ENCODE measurements around the gene ZNF43. TPM values are rescaled to one million over a fixed set of nuclear protein-coding genes. Genes with fewer than 3 reads are reported as not detected.
"Not testable (repeated sequence)": the region's sequence is repeated elsewhere in the genome, so short reads cannot be mapped to it uniquely, and the experiment has no call there.

Gene ZNF43
- total and polyA plus RNA-seq, 5 donors: 4.0 to 8.8 (median 7.7) TPM

DNA sequence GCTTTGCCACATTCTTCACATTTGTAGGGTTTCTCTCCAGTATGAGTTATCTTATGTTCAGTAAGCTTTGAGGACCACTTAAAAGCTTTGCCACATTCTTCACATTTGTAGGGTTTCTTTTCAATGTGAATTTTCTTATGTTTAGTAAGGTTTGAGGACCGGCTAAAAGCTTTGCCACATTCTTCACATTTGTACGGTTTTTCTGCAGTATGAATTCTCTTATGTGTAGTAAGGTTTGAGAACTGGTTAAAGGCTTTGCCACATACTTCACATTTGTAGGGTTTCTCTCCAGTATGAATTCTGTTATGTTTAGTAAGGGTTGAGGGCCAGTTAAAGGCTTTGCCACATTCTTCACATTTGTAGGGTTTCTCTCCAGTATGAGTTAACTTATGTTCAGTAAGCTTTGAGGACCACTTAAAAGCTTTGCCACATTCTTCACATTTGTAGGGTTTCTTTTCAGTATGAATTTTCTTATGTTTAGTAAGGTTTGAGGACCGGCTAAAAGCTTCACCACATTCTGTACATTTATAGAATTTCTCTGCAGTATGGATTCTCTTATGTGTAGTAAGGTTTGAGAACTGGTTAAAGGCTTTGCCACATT lies 27.5 kb downstream of the ZNF43 start:
- H3K9me3 ChIP-seq (ENCODE audit: control insufficient read depth, low read length); H3K27me3 ChIP-seq (ENCODE audit: control insufficient read depth, insufficient read depth); H3K27ac ChIP-seq (ENCODE audit: low read length); H3K4me1 ChIP-seq (ENCODE audit: control insufficient read depth, insufficient read depth, low read length); DNase-seq; intact Hi-C loops (cut with DNase I); H3K4me3 ChIP-seq (ENCODE audit: low read length); ATAC-seq: not testable (repeated sequence)
- 98% methylated on average over 3 of the region's 3 CpGs for WGBS

DNA sequence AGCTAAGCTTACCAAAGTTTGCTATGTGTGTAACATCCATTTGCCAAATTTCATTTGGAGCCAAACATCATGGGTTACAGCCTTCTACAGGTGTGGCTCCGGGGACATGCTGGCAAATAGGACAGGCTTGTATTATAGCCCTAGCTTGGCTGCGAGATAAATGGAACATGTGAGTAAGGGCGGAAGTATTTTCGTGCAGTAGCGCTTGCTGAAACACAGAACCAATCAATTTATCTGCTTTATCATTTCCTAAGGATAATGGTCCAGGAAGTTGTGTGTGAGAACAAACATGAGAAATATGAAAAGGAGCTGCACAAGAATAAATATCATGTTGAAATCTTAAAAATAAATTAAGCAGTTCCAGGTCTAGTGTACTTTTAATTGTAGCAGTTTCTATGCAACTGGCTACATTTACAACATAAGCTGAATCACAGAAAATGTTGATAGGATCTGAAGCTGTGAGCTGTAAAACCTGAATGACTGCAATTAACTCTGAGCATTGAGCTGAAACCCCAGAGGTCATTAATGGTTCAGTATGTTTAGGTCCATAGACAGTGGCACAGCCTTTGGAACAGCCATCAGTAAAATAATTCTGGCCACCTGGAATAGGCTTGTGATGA lies 46.4 kb downstream of the ZNF43 start:
- no peaks in the 10 kb centered on the region for H3K9me3 ChIP-seq (ENCODE audit: control insufficient read depth, low read length)
- 76% methylated on average over 5 of the region's 5 CpGs for WGBS

DNA sequence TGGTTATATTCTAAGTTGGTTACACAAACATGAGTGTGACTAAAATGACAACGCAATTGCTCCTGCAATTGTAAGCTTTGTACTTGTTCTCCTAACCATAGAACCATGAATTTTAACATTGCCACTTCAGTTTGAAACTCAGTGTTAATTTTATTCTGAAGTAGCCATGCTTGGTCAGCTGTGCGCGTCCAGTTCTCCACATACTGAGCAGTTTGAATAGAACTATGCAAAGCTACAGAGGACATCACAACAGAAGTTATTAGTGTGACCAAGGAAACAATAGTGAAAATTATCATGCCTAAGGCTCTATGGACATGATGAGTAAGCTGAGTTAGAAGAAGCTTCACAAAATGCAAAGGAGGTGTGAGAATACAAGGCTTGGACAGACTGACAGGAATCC lies 49.0 kb downstream of the ZNF43 start:
- H3K4me1 ChIP-seq (ENCODE audit: control insufficient read depth, insufficient read depth, low read length): no peaks in the 10 kb centered on the region
- ATAC-seq (no peak), DNase-seq (no peak)
- no peaks in the 10 kb centered on the region for H3K9me3 ChIP-seq (ENCODE audit: control insufficient read depth, low read length)
- 95% methylated on average over 3 of the region's 3 CpGs for WGBS
- no peak overlapping the region for H3K27ac ChIP-seq (ENCODE audit: low read length)
- no peak overlapping the region for H3K4me3 ChIP-seq (ENCODE audit: low read length)
- no peaks in the 10 kb centered on the region for H3K27me3 ChIP-seq (ENCODE audit: control insufficient read depth, insufficient read depth)
- intact Hi-C loops (cut with DNase I): no loop called here

More for the DNA sequence above, 46.4 kb downstream of the ZNF43 start:
- no peak for ATAC-seq
- H3K27me3 ChIP-seq (ENCODE audit: control insufficient read depth, insufficient read depth): no peaks in the 10 kb centered on the region
- no peak for DNase-seq
- intact Hi-C loops (cut with DNase I): no loop called here
- no peak overlapping the region for H3K4me3 ChIP-seq (ENCODE audit: low read length)
- H3K27ac ChIP-seq (ENCODE audit: low read length): no peak overlapping the region
- H3K4me1 ChIP-seq (ENCODE audit: control insufficient read depth, insufficient read depth, low read length): no peaks in the 10 kb centered on the region

DNA sequence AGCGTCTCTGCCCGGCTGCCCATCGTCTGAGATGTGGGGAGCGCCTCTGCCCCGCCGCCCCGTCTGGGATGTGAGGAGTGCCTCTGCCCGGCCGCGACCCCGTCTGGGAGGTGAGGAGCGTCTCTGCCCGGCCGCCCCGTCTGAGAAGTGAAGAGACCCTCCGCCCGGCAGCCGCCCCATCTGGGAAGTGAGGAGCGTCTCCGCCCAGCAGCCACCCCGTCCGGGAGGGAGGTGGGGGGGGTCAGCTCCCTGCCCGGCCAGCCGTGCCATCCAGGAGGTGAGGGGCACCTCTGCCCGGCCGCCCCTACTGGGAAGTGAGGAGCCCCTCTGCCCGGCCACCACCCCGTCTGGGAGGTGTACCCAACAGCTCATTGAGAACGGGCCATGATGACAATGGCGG lies 60.2 kb downstream of the ZNF43 start:
- ATAC-seq; H3K4me1 ChIP-seq (ENCODE audit: control insufficient read depth, insufficient read depth, low read length); H3K27ac ChIP-seq (ENCODE audit: low read length); H3K27me3 ChIP-seq (ENCODE audit: control insufficient read depth, insufficient read depth); intact Hi-C loops (cut with DNase I); H3K4me3 ChIP-seq (ENCODE audit: low read length); DNase-seq; H3K9me3 ChIP-seq (ENCODE audit: control insufficient read depth, low read length): not testable (repeated sequence)
- WGBS: 89% methylated on average over 21 of the region's 30 CpGs

DNA sequence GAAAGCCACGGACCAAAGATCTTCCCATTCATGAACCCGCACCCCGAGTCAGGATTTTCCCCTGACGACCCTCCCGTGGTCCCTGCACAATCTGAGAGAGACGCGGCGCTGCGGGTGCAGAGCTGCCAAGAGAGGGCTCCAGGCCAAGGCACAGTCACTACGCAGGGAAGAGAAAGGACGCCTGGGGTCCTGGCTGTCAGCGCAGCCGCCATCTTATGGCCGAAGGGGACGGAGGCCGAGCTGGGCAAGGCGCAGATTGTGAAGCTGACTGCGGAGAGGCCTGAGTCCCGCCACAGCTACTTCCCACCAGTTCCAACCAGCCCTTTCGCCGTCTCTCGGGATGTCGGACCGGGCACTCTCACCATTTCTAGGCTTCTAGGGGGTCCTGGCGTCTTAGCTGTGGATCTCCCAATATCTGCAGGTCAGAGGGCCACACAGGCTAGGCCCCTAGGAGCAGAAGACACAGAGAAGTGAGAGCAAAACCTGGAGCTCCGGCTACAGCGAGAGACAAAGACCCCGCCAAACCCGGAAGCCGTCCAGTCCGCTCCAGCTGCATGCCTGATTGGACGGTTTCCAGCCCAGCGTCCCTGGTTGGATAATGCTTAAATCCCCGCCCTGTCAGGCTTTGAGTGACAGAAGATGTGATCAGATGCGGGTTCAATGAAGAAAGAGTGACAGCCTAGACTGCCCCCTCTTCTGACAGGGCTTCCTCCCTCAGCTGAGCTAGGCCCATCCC lies 68.7 kb downstream of the ZNF43 start, which contains the start of gene ZNF100:
TSS of gene ZNF100 (minus strand) at position 515 of the 736 bp plus-strand sequence. CDS start at position 365, 150 bp downstream.
- ATAC-seq (peak; percentile 99), DNase-seq (peak; percentile 96 to 98 (median 97))
- intact Hi-C loops (cut with DNase I): no loop called here
- under 1% methylated on average over 35 of the region's 35 CpGs for WGBS
- Histone ChIP-seq H3K4me3 (ENCODE audit: low read length) (peak within 1 kb of the TSS; percentile 88), H3K27me3 (ENCODE audit: control insufficient read depth, insufficient read depth) (no peaks in the 10 kb centered on the region), H3K4me1 (ENCODE audit: control insufficient read depth, insufficient read depth, low read length) (no peaks in the 10 kb centered on the region), H3K27ac (ENCODE audit: low read length) (peak within 1 kb of the TSS; percentile 96), H3K9me3 (ENCODE audit: control insufficient read depth, low read length) (no peaks in the 10 kb centered on the region)

DNA sequence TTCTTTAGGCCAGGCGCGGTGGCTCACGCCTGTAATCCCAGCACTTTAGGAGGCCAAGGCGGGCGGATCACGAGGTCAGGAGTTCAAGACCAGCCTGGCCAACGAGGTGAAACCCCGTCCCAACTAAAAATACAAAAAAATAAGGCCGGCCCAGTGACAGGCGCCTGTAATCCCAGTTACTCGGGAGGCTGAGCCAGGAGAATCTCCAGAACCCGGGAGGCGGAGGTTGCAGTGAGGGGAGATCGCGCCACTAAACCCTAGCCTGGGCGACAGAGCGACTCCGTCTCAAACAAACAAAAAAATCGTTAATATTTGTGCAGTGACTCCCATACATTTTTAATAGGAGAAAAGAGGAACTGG lies 69.3 kb downstream of the ZNF43 start:
- DNase-seq; H3K9me3 ChIP-seq (ENCODE audit: control insufficient read depth, low read length); H3K27me3 ChIP-seq (ENCODE audit: control insufficient read depth, insufficient read depth); H3K27ac ChIP-seq (ENCODE audit: low read length); intact Hi-C loops (cut with DNase I); H3K4me1 ChIP-seq (ENCODE audit: control insufficient read depth, insufficient read depth, low read length): not testable (repeated sequence)
- 1% methylated on average over 19 of the region's 19 CpGs for WGBS
- ATAC-seq: peak; percentile 15 to 17
- peak overlapping the region; percentile 88 for H3K4me3 ChIP-seq (ENCODE audit: low read length)

DNA sequence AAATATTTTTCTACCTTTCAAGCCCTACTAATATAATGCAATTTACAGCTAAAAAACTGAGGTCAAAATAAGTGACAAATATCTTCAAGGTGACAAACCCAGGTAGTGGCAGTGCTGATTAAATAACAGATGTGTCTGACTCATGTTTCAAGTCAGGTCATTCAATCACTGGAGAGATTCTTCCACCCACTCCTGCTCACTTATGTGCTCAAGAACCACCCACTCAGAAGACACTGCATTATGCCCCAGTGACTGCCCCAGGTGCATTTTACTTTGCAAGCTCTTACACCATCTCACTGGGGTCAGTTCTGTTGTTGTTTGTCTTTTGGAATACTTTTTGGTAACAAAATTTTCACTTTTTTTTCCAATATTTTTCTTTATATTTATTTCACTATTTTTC lies 70.8 kb downstream of the ZNF43 start:
- intact Hi-C loops (cut with DNase I): no loop called here
- H3K4me1 ChIP-seq (ENCODE audit: control insufficient read depth, insufficient read depth, low read length): no peaks in the 10 kb centered on the region
- no peak for ATAC-seq

DNA sequence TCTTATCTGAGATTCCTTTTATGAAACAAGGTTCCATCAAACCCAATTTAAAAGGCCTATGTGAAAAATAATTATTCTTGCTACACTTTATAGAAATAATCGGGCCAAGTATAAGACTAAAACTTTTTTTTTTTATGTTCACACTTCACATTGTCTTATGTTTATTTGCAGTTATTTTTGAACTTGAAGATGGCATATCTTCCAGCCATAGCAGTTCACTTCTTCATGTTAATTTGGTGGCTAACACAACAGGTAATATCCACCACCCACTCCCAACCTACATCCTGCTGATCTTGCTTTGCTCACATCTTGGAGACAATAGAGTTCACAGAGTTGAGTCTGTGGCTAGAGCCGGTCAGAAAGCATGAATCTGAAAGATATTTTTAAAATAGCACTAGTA lies 74.4 kb downstream of the ZNF43 start:
- H3K27ac ChIP-seq (ENCODE audit: low read length); ATAC-seq; intact Hi-C loops (cut with DNase I); H3K4me1 ChIP-seq (ENCODE audit: control insufficient read depth, insufficient read depth, low read length); H3K9me3 ChIP-seq (ENCODE audit: control insufficient read depth, low read length); H3K27me3 ChIP-seq (ENCODE audit: control insufficient read depth, insufficient read depth); DNase-seq; H3K4me3 ChIP-seq (ENCODE audit: low read length): not testable (repeated sequence)
- 69% methylated on average over 2 of the region's 2 CpGs for WGBS

More for the DNA sequence above, 70.8 kb downstream of the ZNF43 start:
- no peak for DNase-seq
- Histone ChIP-seq H3K27ac (ENCODE audit: low read length) (no peak overlapping the region), H3K9me3 (ENCODE audit: control insufficient read depth, low read length) (no peaks in the 10 kb centered on the region), H3K4me3 (ENCODE audit: low read length) (no peak overlapping the region), H3K27me3 (ENCODE audit: control insufficient read depth, insufficient read depth) (no peaks in the 10 kb centered on the region)

DNA sequence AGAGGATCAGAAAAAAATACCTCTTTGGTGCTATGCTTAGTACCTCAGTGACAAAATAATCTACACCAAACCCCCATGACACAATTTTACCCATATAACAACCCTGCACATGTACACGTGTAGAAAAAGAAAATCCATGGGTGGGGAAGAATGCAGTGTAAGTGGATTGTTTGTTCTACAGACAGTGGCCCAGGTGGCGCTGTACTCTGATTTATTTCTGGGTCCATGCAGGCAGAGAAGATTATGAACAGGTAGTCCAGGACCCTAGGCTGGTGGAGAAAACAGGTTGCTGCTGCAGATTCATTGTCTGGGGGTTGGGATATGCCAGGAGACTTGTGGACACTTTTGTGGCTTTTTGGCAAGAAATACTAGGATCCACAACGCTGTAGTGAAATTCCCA lies 77.7 kb downstream of the ZNF43 start:
- no peak overlapping the region for H3K4me3 ChIP-seq (ENCODE audit: low read length)
- no peak for DNase-seq
- 90% methylated on average over 3 of the region's 3 CpGs for WGBS
- no peak overlapping the region for H3K27ac ChIP-seq (ENCODE audit: low read length)
- no peaks in the 10 kb centered on the region for H3K27me3 ChIP-seq (ENCODE audit: control insufficient read depth, insufficient read depth)
- H3K9me3 ChIP-seq (ENCODE audit: control insufficient read depth, low read length): no peaks in the 10 kb centered on the region
- ATAC-seq: no peak
- no peaks in the 10 kb centered on the region for H3K4me1 ChIP-seq (ENCODE audit: control insufficient read depth, insufficient read depth, low read length)
- intact Hi-C loops (cut with DNase I): no loop called here

DNA sequence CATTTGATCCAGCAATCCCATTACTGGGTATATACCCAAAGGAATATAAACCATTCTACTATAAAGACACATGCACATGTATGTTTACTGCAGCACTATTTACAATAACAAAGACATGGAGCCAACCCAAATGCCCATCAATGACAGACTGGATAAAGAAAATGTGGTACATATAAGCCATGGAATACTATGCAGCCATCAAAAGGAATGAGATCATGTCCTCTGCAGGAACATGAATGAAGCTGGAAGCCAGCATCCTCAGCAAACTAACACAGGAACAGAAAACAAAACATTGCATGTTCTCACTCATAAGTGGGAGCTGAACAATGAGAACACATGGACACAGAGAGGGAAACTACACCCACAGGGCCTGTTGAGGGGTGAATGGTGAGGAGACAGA lies 80.4 kb downstream of the ZNF43 start:
- DNase-seq; H3K27me3 ChIP-seq (ENCODE audit: control insufficient read depth, insufficient read depth); H3K27ac ChIP-seq (ENCODE audit: low read length); H3K4me3 ChIP-seq (ENCODE audit: low read length); ATAC-seq; H3K9me3 ChIP-seq (ENCODE audit: control insufficient read depth, low read length); intact Hi-C loops (cut with DNase I); H3K4me1 ChIP-seq (ENCODE audit: control insufficient read depth, insufficient read depth, low read length): not testable (repeated sequence)
